Hepatocyte (in vitro differentiated cells): ENCODE data around the gene SETD4. TPM values are rescaled to one million over a fixed set of nuclear protein-coding genes. Genes with fewer than 3 reads are reported as not detected.

Source experiments
- DNase-seq: peaks from one replicate; pipeline ENCODE4 v3.0.0-alpha.2; 2016; ENCODE audit warnings: low spot score
- H2AFZ ChIP-seq: fragments of 200-600 bp; sonication (generic); 2 replicates; pipeline ENCODE4 v1.6.0; 2016; ENCODE audit warnings: antibody characterized with exemption, mild to moderate bottlenecking
- H3K27ac ChIP-seq: fragments of 200-600 bp; sonication (generic); 2 replicates; pipeline ENCODE4 v1.5.1; 2016; ENCODE audit warnings: mild to moderate bottlenecking
- H3K27me3 ChIP-seq: fragments of 200-600 bp; sonication (generic); 2 replicates; pipeline ENCODE4 v1.6.1; 2016
- H3K36me3 ChIP-seq: fragments of 200-600 bp; sonication (generic); replicated peaks from 2 replicates; pipeline ENCODE4 v1.5.1; 2016; ENCODE audit warnings: low read depth; ENCODE audit not compliant: insufficient read depth
- H3K4me1 ChIP-seq: fragments of 200-600 bp; sonication (generic); 2 replicates; pipeline ENCODE4 v1.5.1; 2016; ENCODE audit warnings: mild to moderate bottlenecking, moderate library complexity; ENCODE audit not compliant: insufficient read depth
- H3K4me2 ChIP-seq: fragments of 200-600 bp; sonication (generic); 2 replicates; pipeline ENCODE4 v1.6.0; 2016
- H3K4me3 ChIP-seq: fragments of 200-600 bp; sonication (generic); 2 replicates; pipeline ENCODE4 v1.5.1; 2016; ENCODE audit warnings: mild to moderate bottlenecking
- H3K79me2 ChIP-seq: fragments of 200-600 bp; sonication (generic); 2 replicates; pipeline ENCODE4 v1.6.0; 2017; ENCODE audit warnings: mild to moderate bottlenecking
- H3K9me2 ChIP-seq: fragments of 200-600 bp; sonication (generic); replicated peaks from 2 replicates; pipeline ENCODE4 v1.6.0; 2017; ENCODE audit warnings: mild to moderate bottlenecking; ENCODE audit not compliant: insufficient read depth
- H3K9me3 ChIP-seq: fragments of 200-600 bp; sonication (generic); 2 replicates; pipeline ENCODE4 v1.5.1; 2016; ENCODE audit warnings: low read depth, mild to moderate bottlenecking
- H4K20me1 ChIP-seq: fragments of 200-600 bp; sonication (generic); 2 replicates; pipeline ENCODE4 v1.6.0; 2016; ENCODE audit warnings: mild to moderate bottlenecking; ENCODE audit not compliant: insufficient read depth, poor library complexity, severe bottlenecking
- CTCF ChIP-seq: fragments of 200-600 bp; sonication (generic); IDR thresholded peaks from 2 replicates; pipeline ENCODE4 v1.5.1; 2016; ENCODE audit warnings: antibody characterized with exemption, mild to moderate bottlenecking; ENCODE audit not compliant: poor library complexity
- EZH2 ChIP-seq: fragments of 200-600 bp; sonication (generic); IDR thresholded peaks from 2 replicates; pipeline ENCODE4 v1.6.1; 2016; ENCODE audit warnings: antibody characterized with exemption, mild to moderate bottlenecking, borderline replicate concordance
- EZH2phosphoT487 ChIP-seq: fragments of 200-600 bp; sonication (generic); IDR thresholded peaks from one replicate; pipeline ENCODE4 v1.6.1; 2018; ENCODE audit warnings: antibody characterized with exemption, mild to moderate bottlenecking, low read depth, moderate library complexity; ENCODE audit not compliant: unreplicated experiment, severe bottlenecking
- WGBS: methylation state at CpG from one replicate; pipeline ENCODE4 v1.1.6; 2016; ENCODE audit warnings: low lambda C conversion rate; ENCODE audit errors: missing lambda C conversion rate; 5-methylcytosine and 5-hydroxymethylcytosine counted together
- polyA plus RNA-seq: library from polyadenylated mRNA; unstranded; fragments of >200 nt; fragmentation: Nextera tagmentation; extraction: Ambion mirVana; gene quantifications from 2 replicates; pipeline ENCODE4 v1.2.1, GENCODE V29; 2016
- small RNA-seq: library from RNA; depleted of rRNA; stranded (forward); fragments of <200 nt; gene quantifications from one replicate; pipeline ENCODE3, GENCODE V24; 2014
- total RNA-seq: library from RNA; depleted of rRNA; stranded (reverse); fragments of >200 nt; gene quantifications from 2 replicates; pipeline ENCODE4 v1.2.3, GENCODE V29; 2014

Gene SETD4
- total and polyA plus RNA-seq, 2 experiments from 2014 or later, result 13.7 to 16.6 TPM

- Histone ChIP-seq H3K4me2 (no peak overlapping the region), H3K27ac (peak overlapping the region; percentile 31), H3K9me3 (no peaks in the 10 kb centered on the region)
Observed at GRCh38 chr21:35988416-35989137, 71.7 kb downstream of the SETD4 start.

GRCh38 chr21:35987475-35987874, 72.9 kb downstream of the SETD4 start:
- TF ChIP-seq EZH2 (no peak), CTCF (no peak), EZH2phosphoT487 (no peak)

More at GRCh38 chr21:35988416-35989137, 71.7 kb downstream of the SETD4 start:
- 52% methylated on average over 6 of the region's 6 CpGs for WGBS
- no peaks in the 10 kb centered on the region for H3K27me3 ChIP-seq
- no peaks in the 10 kb centered on the region for H3K9me2 ChIP-seq
- H3K79me2 ChIP-seq, result no peaks in the 10 kb centered on the region
- peaks cover 15% of the 10 kb centered on the region for H3K4me1 ChIP-seq
- H4K20me1 ChIP-seq, result no peaks in the 10 kb centered on the region
- DNase-seq, result no peak
- no peak overlapping the region for H2AFZ ChIP-seq
- no peak for TF ChIP-seq EZH2
- TF ChIP-seq CTCF, result no peak
- TF ChIP-seq EZH2phosphoT487, result no peak
- H3K4me3 ChIP-seq, result no peak overlapping the region
- H3K36me3 ChIP-seq, result no peaks in the 10 kb centered on the region

GRCh38 chr21:35984654-35985361, 75.5 kb downstream of the SETD4 start:
- DNase-seq, result peak; percentile 16
- Histone ChIP-seq H3K79me2 (no peaks in the 10 kb centered on the region), H3K4me1 (peaks cover 15% of the 10 kb centered on the region), H3K9me3 (no peaks in the 10 kb centered on the region), H3K27ac (no peak overlapping the region), H4K20me1 (no peaks in the 10 kb centered on the region), H2AFZ (no peak overlapping the region), H3K4me3 (no peak overlapping the region), H3K27me3 (no peaks in the 10 kb centered on the region), H3K9me2 (no peaks in the 10 kb centered on the region), H3K36me3 (no peaks in the 10 kb centered on the region), H3K4me2 (no peak overlapping the region)
- no peak for TF ChIP-seq EZH2phosphoT487
- peak; percentile 20 for TF ChIP-seq CTCF
- WGBS, result 64% methylated on average over 11 of the region's 11 CpGs

More at GRCh38 chr21:35987475-35987874, 72.9 kb downstream of the SETD4 start:
- Histone ChIP-seq H2AFZ (no peak overlapping the region), H3K4me1 (peaks cover 15% of the 10 kb centered on the region), H3K9me3 (no peaks in the 10 kb centered on the region), H4K20me1 (no peaks in the 10 kb centered on the region), H3K36me3 (no peaks in the 10 kb centered on the region), H3K27me3 (no peaks in the 10 kb centered on the region), H3K27ac (peak overlapping the region; percentile 55), H3K79me2 (no peaks in the 10 kb centered on the region), H3K4me2 (no peak overlapping the region), H3K9me2 (no peaks in the 10 kb centered on the region), H3K4me3 (no peak overlapping the region)
- DNase-seq, result peak; percentile 30
- 50% methylated on average over 5 of the region's 5 CpGs for WGBS

Small RNA genes lying within 50 kb of the gene (small RNA-seq; reads per million reads assigned to genes)
- gene RNU6-992P, result not detected

Other genes starting within 250 kb of the SETD4 start
- gene CBR1, start 9.5 kb upstream of the SETD4 start, total RNA-seq, result 130 and 152 TPM in 2 replicates
- 89.0 and 113 TPM in 2 replicates for gene CBR1, start 9.5 kb upstream of the SETD4 start, polyA plus RNA-seq
- gene CBR3, start 74.6 kb upstream of the SETD4 start, total RNA-seq, result 0.12 and 1.7 TPM in 2 replicates
- gene CBR3, start 74.6 kb upstream of the SETD4 start, polyA plus RNA-seq, result 0.22 and 0.56 TPM in 2 replicates
- 9.1 and 17.7 TPM in 2 replicates for gene DOP1B, start 96.3 kb upstream of the SETD4 start, total RNA-seq
- 6.6 and 7.1 TPM in 2 replicates for gene DOP1B, start 96.3 kb upstream of the SETD4 start, polyA plus RNA-seq